ENCODE measurements around the gene CEP126. TPM values are rescaled to one million over a fixed set of nuclear protein-coding genes. Genes with fewer than 3 reads are reported as not detected.
A peak's percentile ranks its signal among the peaks of the same experiment; 100 is the strongest.

Gene CEP126
- total RNA-seq, 1 experiment from 2014 or later: 2.0 TPM

DNA sequence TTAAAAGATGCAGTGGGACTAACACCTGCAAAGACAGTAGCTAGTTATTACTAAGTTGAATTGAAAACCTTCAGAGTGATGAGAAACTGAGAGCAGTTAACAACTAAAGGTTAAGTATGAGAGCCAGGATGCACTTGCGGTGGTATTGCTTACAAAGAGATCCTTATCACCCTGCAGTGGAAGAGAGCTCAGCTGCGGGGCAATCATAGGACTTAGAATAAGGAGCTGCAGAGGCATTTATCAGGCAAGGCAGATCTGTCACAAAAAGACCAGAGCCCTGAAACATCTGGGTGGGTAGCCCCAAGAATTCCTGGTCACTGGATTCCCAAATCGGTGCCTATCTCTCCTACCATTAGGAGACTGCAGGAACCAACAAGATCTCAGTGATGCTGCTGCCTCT is 98.1 kb downstream of the CEP126 start:
- H4K20me1 ChIP-seq (ENCODE audit: insufficient read depth): no peaks in the 10 kb centered on the region
- H3K4me3 ChIP-seq (replicated peaks in 1 of 2; ENCODE audit: low read depth in 1 of 2, low read length in 2 of 2): no peak overlapping the region
- H3K9me3 ChIP-seq (ENCODE audit: control insufficient read depth in 1 of 2, insufficient read depth in 1 of 2, low read depth in 1 of 2, low read length in 2 of 2): no peaks in the 10 kb centered on the region
- H3K4me2 ChIP-seq (ENCODE audit: low read length): no peak overlapping the region
- peaks cover 20 to 23% of the 10 kb centered on the region in 2 experiments for H3K4me1 ChIP-seq (ENCODE audit: control insufficient read depth in 1 of 2, insufficient read depth in 2 of 2, low read length in 2 of 2)
- ChIA-PET RAD21 (ENCODE audit: low non-redundant PET in 1 of 2, low total read pairs in 2 of 2, uncharacterized antibody in 2 of 2, unreplicated experiment in 2 of 2) (no interaction called here), CTCF (no interaction called here), POLR2A (no interaction called here)
- TF ChIP-seq SIN3A (IDR thresholded peaks at IDR 0.05; ENCODE audit: low read depth) (no peak), ELF1 (IDR thresholded peaks at IDR 0.05; ENCODE audit: borderline replicate concordance, low read depth) (no peak), JUND (IDR thresholded peaks at IDR 0.05) (no peak)
- peak overlapping the region; percentile 58 for H2AFZ ChIP-seq (ENCODE audit: low read depth, low read length, poor library complexity, severe bottlenecking)
- DNase-seq (ENCODE audit: low read depth, low spot score): no peak
- H3K79me2 ChIP-seq (ENCODE audit: insufficient read depth, low read length): no peaks in the 10 kb centered on the region
- H3K36me3 ChIP-seq (ENCODE audit: control insufficient read depth in 1 of 2, insufficient read depth in 2 of 2, low read length in 2 of 2): no peaks in the 10 kb centered on the region
- BruUV-seq (replicated peaks): no TSS peak
- H3K9ac ChIP-seq (ENCODE audit: low read length): no peak overlapping the region
- no peak overlapping the region for H3K27ac ChIP-seq (ENCODE audit: low read depth, low read length)
- no peaks in the 10 kb centered on the region; the same call in 1 of the 2 replicates for H3K9me2 ChIP-seq (ENCODE audit: insufficient read depth)
- H3K27me3 ChIP-seq (ENCODE audit: insufficient read depth, low read length): no peaks in the 10 kb centered on the region
- intact Hi-C loops (cut with micrococcal nuclease): loop anchor here (5.0 to 10.0 kb wide), 3 partner anchors 99 to 482 kb away; partner anchors contain the start of gene YAP1
- ATAC-seq: no peak

DNA sequence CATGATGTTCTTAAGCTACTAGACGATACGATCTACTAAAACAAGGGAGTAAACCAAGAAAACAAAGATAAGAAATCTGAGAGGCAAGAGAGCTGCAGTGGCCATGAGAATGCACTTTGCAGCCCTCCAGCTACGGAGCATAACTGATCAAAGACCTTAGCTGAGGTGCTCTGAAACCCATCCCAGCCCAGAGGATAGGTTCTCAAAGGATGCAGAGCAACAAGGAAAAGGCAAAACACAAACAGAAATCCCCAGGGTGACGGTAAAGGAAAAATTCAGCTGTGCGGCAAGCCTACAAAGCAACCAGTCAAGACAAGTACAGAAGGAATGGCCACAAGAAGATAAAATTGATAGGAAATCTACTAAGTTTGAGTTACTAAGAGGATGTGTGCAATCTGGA is 99.9 kb downstream of the CEP126 start:
- Histone ChIP-seq H3K36me3 (ENCODE audit: control insufficient read depth in 1 of 2, insufficient read depth in 2 of 2, low read length in 2 of 2) (no peaks in the 10 kb centered on the region), H3K4me3 (replicated peaks in 1 of 2; ENCODE audit: low read depth in 1 of 2, low read length in 2 of 2) (no peak overlapping the region), H3K4me2 (ENCODE audit: low read length) (no peak overlapping the region), H3K9me3 (ENCODE audit: control insufficient read depth in 1 of 2, insufficient read depth in 1 of 2, low read depth in 1 of 2, low read length in 2 of 2) (no peaks in the 10 kb centered on the region), H3K4me1 (ENCODE audit: control insufficient read depth in 1 of 2, insufficient read depth in 2 of 2, low read length in 2 of 2) (peaks cover 20 to 22% of the 10 kb centered on the region in 2 experiments), H3K27me3 (ENCODE audit: insufficient read depth, low read length) (no peaks in the 10 kb centered on the region), H3K9me2 (ENCODE audit: insufficient read depth) (no peaks in the 10 kb centered on the region; the same call in 1 of the 2 replicates), H2AFZ (ENCODE audit: low read depth, low read length, poor library complexity, severe bottlenecking) (no peak overlapping the region), H3K79me2 (ENCODE audit: insufficient read depth, low read length) (no peaks in the 10 kb centered on the region), H3K9ac (ENCODE audit: low read length) (no peak overlapping the region), H3K27ac (ENCODE audit: low read depth, low read length) (no peak overlapping the region), H4K20me1 (ENCODE audit: insufficient read depth) (no peaks in the 10 kb centered on the region)
- DNase-seq (ENCODE audit: low read depth, low spot score) (no peak), ATAC-seq (no peak)
- ChIA-PET POLR2A (no interaction called here), CTCF (no interaction called here), RAD21 (ENCODE audit: low non-redundant PET in 1 of 2, low total read pairs in 2 of 2, uncharacterized antibody in 2 of 2, unreplicated experiment in 2 of 2) (no interaction called here)
- BruUV-seq (replicated peaks): no TSS peak
- intact Hi-C loops (cut with micrococcal nuclease): loop anchor here (5.0 to 10.0 kb wide), 3 partner anchors 98 to 480 kb away; partner anchors contain the start of gene YAP1
- no peak for TF ChIP-seq RAD21 (IDR thresholded peaks at IDR 0.05; ENCODE audit: low read depth)
- TF ChIP-seq SRF (IDR thresholded peaks at IDR 0.05; ENCODE audit: low read depth): no peak
- TF ChIP-seq POLR2AphosphoS5 (IDR thresholded peaks at IDR 0.05; ENCODE audit: low read depth, low read length): no peak
- TF ChIP-seq, protein P1, sequence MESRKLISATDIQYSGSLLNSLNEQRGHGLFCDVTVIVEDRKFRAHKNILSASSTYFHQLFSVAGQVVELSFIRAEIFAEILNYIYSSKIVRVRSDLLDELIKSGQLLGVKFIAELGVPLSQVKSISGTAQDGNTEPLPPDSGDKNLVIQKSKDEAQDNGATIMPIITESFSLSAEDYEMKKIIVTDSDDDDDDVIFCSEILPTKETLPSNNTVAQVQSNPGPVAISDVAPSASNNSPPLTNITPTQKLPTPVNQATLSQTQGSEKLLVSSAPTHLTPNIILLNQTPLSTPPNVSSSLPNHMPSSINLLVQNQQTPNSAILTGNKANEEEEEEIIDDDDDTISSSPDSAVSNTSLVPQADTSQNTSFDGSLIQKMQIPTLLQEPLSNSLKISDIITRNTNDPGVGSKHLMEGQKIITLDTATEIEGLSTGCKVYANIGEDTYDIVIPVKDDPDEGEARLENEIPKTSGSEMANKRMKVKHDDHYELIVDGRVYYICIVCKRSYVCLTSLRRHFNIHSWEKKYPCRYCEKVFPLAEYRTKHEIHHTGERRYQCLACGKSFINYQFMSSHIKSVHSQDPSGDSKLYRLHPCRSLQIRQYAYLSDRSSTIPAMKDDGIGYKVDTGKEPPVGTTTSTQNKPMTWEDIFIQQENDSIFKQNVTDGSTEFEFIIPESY (IDR thresholded peaks at IDR 0.05; ENCODE audit: extremely low read depth, insufficient replicate concordance, low read length): no peak
- TF ChIP-seq EZH2phosphoT487 (IDR thresholded peaks at IDR 0.05; ENCODE audit: borderline replicate concordance): no peak
- TF ChIP-seq ZFX (IDR thresholded peaks at IDR 0.05): no peak
